SK-N-SH (cell line): ENCODE results near the gene PTPRA. TPM values are rescaled to one million over a fixed set of nuclear protein-coding genes. Genes with fewer than 3 reads are reported as not detected.

Experiments used
- CTCF ChIA-PET: fragments of 300-600, 350-600 bp; formaldehyde crosslinking; extraction: SDS; loops from one replicate; lab custom pipeline; 2021; lab: Yijun Ruan, JAX
- POLR2A ChIA-PET: fragments of 350-600 bp; sonication (Branson Sonifier 250); formaldehyde crosslinking; extraction: SDS; loops from one replicate; lab custom pipeline; 2020; ENCODE audit warnings: antibody characterized with exemption, inconsistent platforms; lab: Yijun Ruan, JAX
- DNase-seq: peaks from one replicate; pipeline ENCODE4 v3.0.0; 2012
- H2AFZ ChIP-seq: fragments of 200-600 bp; sonication (generic); 2 replicates; pipeline ENCODE4 v1.8.1; 2016; ENCODE audit warnings: antibody characterized with exemption, mild to moderate bottlenecking, low read depth
- H3F3A ChIP-seq: fragments of 200-600 bp; sonication (generic); replicated peaks from 2 replicates; pipeline ENCODE3; 2016; ENCODE audit warnings: antibody characterized with exemption, mild to moderate bottlenecking; ENCODE audit not compliant: insufficient read depth
- H3K27ac ChIP-seq, 2 experiments: fragments of 200-500 bp in 1 of 2; fragments of 200-600 bp in 1 of 2; sonication (Bioruptor generic) in 1 of 2; sonication (generic), shearing (Covaris generic) in 1 of 2; 2 replicates each; pipeline versions ENCODE4 v1.5.1 to v1.6.1; 2014 to 2016; ENCODE audit warnings: low read depth in 2 of 2, inconsistent platforms in 1 of 2, low read length in 1 of 2, mild to moderate bottlenecking in 1 of 2, mixed read lengths in 1 of 2
- H3K27me3 ChIP-seq: fragments of 200-600 bp; sonication (generic), shearing (Covaris generic); 2 replicates; pipeline ENCODE4 v1.6.1; 2016; ENCODE audit warnings: mixed run types; ENCODE audit not compliant: insufficient read depth
- H3K36me3 ChIP-seq, 2 experiments: fragments of 200-500 bp in 1 of 2; fragments of 200-600 bp in 1 of 2; sonication (Bioruptor generic) in 1 of 2; sonication (generic) in 1 of 2; replicated peaks in 1 of 2; 2 replicates each; pipeline versions ENCODE3 to v1.5.1; 2014 to 2016; ENCODE audit warnings: low read length in 1 of 2, mild to moderate bottlenecking in 1 of 2; ENCODE audit not compliant: insufficient read depth in 2 of 2, control insufficient read depth in 1 of 2
- H3K4me1 ChIP-seq, 2 experiments: fragments of 200-500 bp in 1 of 2; fragments of 200-600 bp in 1 of 2; sonication (Bioruptor generic) in 1 of 2; sonication (generic), shearing (Covaris generic) in 1 of 2; 2 replicates each; pipeline versions ENCODE4 v1.5.1 to v1.6.1; 2014 to 2016; ENCODE audit warnings: low read depth in 1 of 2, low read length in 1 of 2, mixed run types in 1 of 2; ENCODE audit not compliant: insufficient read depth in 2 of 2, control insufficient read depth in 1 of 2
- H3K4me2 ChIP-seq: fragments of 200-600 bp; sonication (generic), shearing (Covaris generic); 2 replicates; pipeline ENCODE4 v1.6.1; 2017; ENCODE audit warnings: mixed run types
- H3K4me3 ChIP-seq, 2 experiments: fragments of 200-500 bp in 1 of 2; fragments of 200-600 bp in 1 of 2; sonication (Bioruptor generic) in 1 of 2; sonication (generic), shearing (Covaris generic) in 1 of 2; 2 replicates each; pipeline versions ENCODE4 v1.5.1 to v1.8.1; 2014 to 2016; ENCODE audit warnings: low read depth in 2 of 2, inconsistent platforms in 1 of 2, low read length in 1 of 2, mild to moderate bottlenecking in 1 of 2, mixed read lengths in 1 of 2, moderate library complexity in 1 of 2
- H3K79me2 ChIP-seq: fragments of 200-600 bp; sonication (generic); 2 replicates; pipeline ENCODE4 v1.8.1; 2017; ENCODE audit warnings: mild to moderate bottlenecking; ENCODE audit not compliant: insufficient read depth
- H3K9ac ChIP-seq: fragments of 200-600 bp; sonication (generic); 2 replicates; pipeline ENCODE4 v1.6.1; 2017; ENCODE audit warnings: mixed run types
- H3K9me2 ChIP-seq: fragments of 200-600 bp; sonication (generic); 2 replicates; pipeline ENCODE4 v1.6.1; 2017; ENCODE audit warnings: mixed run types
- H3K9me3 ChIP-seq: fragments of 200-600 bp; sonication (generic); 2 replicates; pipeline ENCODE4 v1.6.1; 2017; ENCODE audit warnings: mixed run types, mild to moderate bottlenecking, moderate library complexity
- H4K20me1 ChIP-seq: fragments of 200-600 bp; sonication (generic); 2 replicates; pipeline ENCODE4 v1.6.1; 2017; ENCODE audit warnings: mild to moderate bottlenecking, mixed run types; ENCODE audit not compliant: insufficient read depth
- CHD2 ChIP-seq: fragments of 150-350 bp; IDR thresholded peaks from 2 replicates; pipeline ENCODE4 v1.6.1; 2018; ENCODE audit warnings: low read length; ENCODE audit not compliant: partially characterized antibody
- ELF1 ChIP-seq: IDR thresholded peaks from 2 replicates; pipeline ENCODE4 v1.4.0; 2012
- FOSL2 ChIP-seq: IDR thresholded peaks from 2 replicates; pipeline ENCODE4 v1.4.0; 2012; ENCODE audit warnings: low read depth, mild to moderate bottlenecking, moderate library complexity, borderline replicate concordance
- FOXJ3 ChIP-seq: sonication (generic); formaldehyde crosslinking; IDR thresholded peaks from 2 replicates; pipeline ENCODE4 v1.5.1; 2020; ENCODE audit warnings: mild to moderate bottlenecking, missing genetic modification reagents
- FOXM1 ChIP-seq: IDR thresholded peaks from 2 replicates; pipeline ENCODE4 v1.4.0; 2012; ENCODE audit warnings: low read depth, mild to moderate bottlenecking
- GABPA ChIP-seq: IDR thresholded peaks from 2 replicates; pipeline ENCODE4 v1.4.0; 2012; ENCODE audit warnings: low read depth, mild to moderate bottlenecking
- GATA2 ChIP-seq: sonication (generic); formaldehyde crosslinking; IDR thresholded peaks from 2 replicates; pipeline ENCODE4 v1.5.0; 2020; ENCODE audit warnings: mild to moderate bottlenecking, missing genetic modification reagents
- JUND ChIP-seq: IDR thresholded peaks from 2 replicates; pipeline ENCODE4 v1.4.0; 2012
- MAX ChIP-seq: IDR thresholded peaks from 2 replicates; pipeline ENCODE4 v1.4.0; 2012; ENCODE audit warnings: low read depth
- NRF1 ChIP-seq: IDR thresholded peaks from 2 replicates; pipeline ENCODE4 v1.6.1; 2012; ENCODE audit warnings: low read depth, mild to moderate bottlenecking, low read length
- POLR2AphosphoS5 ChIP-seq: IDR thresholded peaks from 2 replicates; pipeline ENCODE4 v1.6.1; 2012; ENCODE audit warnings: low read depth, low read length
- RAD21 ChIP-seq: IDR thresholded peaks from 2 replicates; pipeline ENCODE4 v1.6.1; 2012; ENCODE audit warnings: mild to moderate bottlenecking, low read length
- RCOR1 ChIP-seq: fragments of 150-350 bp; IDR thresholded peaks from 2 replicates; pipeline ENCODE4 v1.6.1; 2017; ENCODE audit warnings: antibody characterized with exemption, low read length
- TEAD4 ChIP-seq: IDR thresholded peaks from 2 replicates; pipeline ENCODE4 v1.4.0; 2012; ENCODE audit warnings: mild to moderate bottlenecking, borderline replicate concordance; ENCODE audit not compliant: insufficient read depth
- USF2 ChIP-seq: fragments of 150-350 bp; IDR thresholded peaks from 2 replicates; pipeline ENCODE4 v1.6.1; 2017; ENCODE audit warnings: antibody characterized with exemption, low read length, low read depth, borderline replicate concordance
- YY1 ChIP-seq: IDR thresholded peaks from 2 replicates; pipeline ENCODE4 v1.4.0; 2012; ENCODE audit warnings: low read depth, mild to moderate bottlenecking
- ZBTB33 ChIP-seq: IDR thresholded peaks from 2 replicates; pipeline ENCODE4 v1.4.0; 2012; ENCODE audit warnings: low read depth, borderline replicate concordance
- WGBS: methylation state at CpG from one replicate; pipeline ENCODE4 v1.1.6; 2017; ENCODE audit warnings: low lambda C conversion rate; 5-methylcytosine and 5-hydroxymethylcytosine counted together
- polyA plus RNA-seq, 3 experiments: library from polyadenylated mRNA; depleted of rRNA; stranded (reverse); fragments of >200 nt; gene quantifications; 2 replicates each; pipeline ENCODE4 v1.2.3, GENCODE V29; 2012
- TF ChIP-seq, protein P1 (sequence below): IDR thresholded peaks from 2 replicates; pipeline ENCODE4; 2012
- TF ChIP-seq, protein P2 (sequence below): IDR thresholded peaks from 2 replicates; pipeline ENCODE4 v1.4.0; 2012; ENCODE audit warnings: low read depth, borderline replicate concordance
- TF ChIP-seq, protein P3 (sequence below): IDR thresholded peaks from 2 replicates; pipeline ENCODE4 v1.6.1; 2012; ENCODE audit warnings: mild to moderate bottlenecking, low read depth, low read length, moderate library complexity

Gene PTPRA
- polyA plus RNA-seq, 1 of the 3 experiments (the other 2 are of a cell fraction), result 47.6 TPM

DNA sequence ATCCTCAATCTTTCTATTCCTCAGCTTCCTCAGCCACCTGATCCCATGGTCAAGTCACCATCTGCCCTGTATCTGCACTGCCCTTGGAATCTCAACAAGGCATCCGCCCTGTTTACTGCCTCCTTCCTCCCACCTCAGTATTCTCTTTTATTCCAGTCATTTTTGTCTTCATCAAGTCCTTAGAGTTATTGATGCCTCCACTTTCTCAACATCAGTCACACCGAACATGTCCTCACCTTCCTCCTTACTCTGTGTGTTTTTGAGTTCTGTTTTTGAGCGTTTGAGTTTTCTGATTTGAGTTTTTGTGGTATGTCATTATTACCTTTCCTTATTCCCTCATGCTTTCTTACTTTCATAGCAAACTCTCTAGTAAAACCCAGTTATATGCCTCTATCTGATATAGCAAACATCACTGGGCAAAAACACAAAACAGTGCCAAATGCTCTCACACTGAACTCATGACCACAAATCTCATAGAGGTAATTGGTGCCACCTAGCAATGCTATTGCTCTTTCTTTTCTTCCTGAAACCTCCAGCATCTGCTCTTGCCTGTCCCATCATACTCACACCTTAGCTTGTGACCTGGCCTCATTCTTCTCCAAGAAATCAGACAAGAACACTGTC lies 158.4 kb downstream of the PTPRA start:
- ChIA-PET CTCF (no interaction called here), POLR2A (no interaction called here)
- peaks cover 21 to 51% of the 10 kb centered on the region in 2 experiments for H3K36me3 ChIP-seq

More for the DNA sequence above, 158.4 kb downstream of the PTPRA start:
- Histone ChIP-seq H3K27me3 (no peaks in the 10 kb centered on the region), H2AFZ (no peak overlapping the region), H3K9me3 (no peaks in the 10 kb centered on the region), H3K27ac (no peak overlapping the region), H4K20me1 (no peaks in the 10 kb centered on the region), H3K9me2 (no peaks in the 10 kb centered on the region), H3K4me3 (no peak overlapping the region), H3K79me2 (no peaks in the 10 kb centered on the region), H3F3A (no peaks in the 10 kb centered on the region), H3K4me2 (no peak overlapping the region), H3K9ac (no peak overlapping the region), H3K4me1 (no peaks in the 10 kb centered on the region)
- no peak for DNase-seq
- TF ChIP-seq, protein P1, sequence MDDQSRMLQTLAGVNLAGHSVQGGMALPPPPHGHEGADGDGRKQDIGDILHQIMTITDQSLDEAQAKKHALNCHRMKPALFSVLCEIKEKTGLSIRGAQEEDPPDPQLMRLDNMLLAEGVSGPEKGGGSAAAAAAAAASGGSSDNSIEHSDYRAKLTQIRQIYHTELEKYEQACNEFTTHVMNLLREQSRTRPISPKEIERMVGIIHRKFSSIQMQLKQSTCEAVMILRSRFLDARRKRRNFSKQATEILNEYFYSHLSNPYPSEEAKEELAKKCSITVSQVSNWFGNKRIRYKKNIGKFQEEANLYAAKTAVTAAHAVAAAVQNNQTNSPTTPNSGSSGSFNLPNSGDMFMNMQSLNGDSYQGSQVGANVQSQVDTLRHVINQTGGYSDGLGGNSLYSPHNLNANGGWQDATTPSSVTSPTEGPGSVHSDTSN, result no peak
- TF ChIP-seq GATA2 (CRISPR knock-in tag), result no peak
- TF ChIP-seq, protein P2, sequence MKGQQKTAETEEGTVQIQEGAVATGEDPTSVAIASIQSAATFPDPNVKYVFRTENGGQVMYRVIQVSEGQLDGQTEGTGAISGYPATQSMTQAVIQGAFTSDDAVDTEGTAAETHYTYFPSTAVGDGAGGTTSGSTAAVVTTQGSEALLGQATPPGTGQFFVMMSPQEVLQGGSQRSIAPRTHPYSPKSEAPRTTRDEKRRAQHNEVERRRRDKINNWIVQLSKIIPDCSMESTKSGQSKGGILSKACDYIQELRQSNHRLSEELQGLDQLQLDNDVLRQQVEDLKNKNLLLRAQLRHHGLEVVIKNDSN, result no peak
- no peak for TF ChIP-seq USF2
- TF ChIP-seq JUND, result no peak
- no peak for TF ChIP-seq ELF1
- no peak for TF ChIP-seq FOSL2
- TF ChIP-seq YY1, result no peak
- TF ChIP-seq CHD2, result no peak
- TF ChIP-seq TEAD4, result no peak
- TF ChIP-seq RCOR1, result no peak
- TF ChIP-seq, protein P3, sequence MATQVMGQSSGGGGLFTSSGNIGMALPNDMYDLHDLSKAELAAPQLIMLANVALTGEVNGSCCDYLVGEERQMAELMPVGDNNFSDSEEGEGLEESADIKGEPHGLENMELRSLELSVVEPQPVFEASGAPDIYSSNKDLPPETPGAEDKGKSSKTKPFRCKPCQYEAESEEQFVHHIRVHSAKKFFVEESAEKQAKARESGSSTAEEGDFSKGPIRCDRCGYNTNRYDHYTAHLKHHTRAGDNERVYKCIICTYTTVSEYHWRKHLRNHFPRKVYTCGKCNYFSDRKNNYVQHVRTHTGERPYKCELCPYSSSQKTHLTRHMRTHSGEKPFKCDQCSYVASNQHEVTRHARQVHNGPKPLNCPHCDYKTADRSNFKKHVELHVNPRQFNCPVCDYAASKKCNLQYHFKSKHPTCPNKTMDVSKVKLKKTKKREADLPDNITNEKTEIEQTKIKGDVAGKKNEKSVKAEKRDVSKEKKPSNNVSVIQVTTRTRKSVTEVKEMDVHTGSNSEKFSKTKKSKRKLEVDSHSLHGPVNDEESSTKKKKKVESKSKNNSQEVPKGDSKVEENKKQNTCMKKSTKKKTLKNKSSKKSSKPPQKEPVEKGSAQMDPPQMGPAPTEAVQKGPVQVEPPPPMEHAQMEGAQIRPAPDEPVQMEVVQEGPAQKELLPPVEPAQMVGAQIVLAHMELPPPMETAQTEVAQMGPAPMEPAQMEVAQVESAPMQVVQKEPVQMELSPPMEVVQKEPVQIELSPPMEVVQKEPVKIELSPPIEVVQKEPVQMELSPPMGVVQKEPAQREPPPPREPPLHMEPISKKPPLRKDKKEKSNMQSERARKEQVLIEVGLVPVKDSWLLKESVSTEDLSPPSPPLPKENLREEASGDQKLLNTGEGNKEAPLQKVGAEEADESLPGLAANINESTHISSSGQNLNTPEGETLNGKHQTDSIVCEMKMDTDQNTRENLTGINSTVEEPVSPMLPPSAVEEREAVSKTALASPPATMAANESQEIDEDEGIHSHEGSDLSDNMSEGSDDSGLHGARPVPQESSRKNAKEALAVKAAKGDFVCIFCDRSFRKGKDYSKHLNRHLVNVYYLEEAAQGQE, result no peak
- TF ChIP-seq FOXJ3 (CRISPR knock-in tag), result no peak
- no peak for TF ChIP-seq ZBTB33
- no peak for TF ChIP-seq GABPA
- no peak for TF ChIP-seq MAX
- no peak for TF ChIP-seq POLR2AphosphoS5
- TF ChIP-seq NRF1, result no peak
- no peak for TF ChIP-seq FOXM1
- no peak for TF ChIP-seq RAD21
- 97% methylated on average over 3 of the region's 3 CpGs for WGBS
